PC-9 (cell line): ENCODE data around the gene PPY.
"Not testable (repeated sequence)": the region's sequence is repeated elsewhere in the genome, so short reads cannot be mapped to it uniquely, and the experiment has no call there.

Experiments
- EZH2 ChIP-seq: fragments of 200-600 bp; sonication (generic); IDR thresholded peaks from 2 replicates; pipeline ENCODE4 v1.8.0; 2017; ENCODE audit warnings: antibody characterized with exemption, low read depth
- TF ChIP-seq, protein P1 (sequence below): fragments of 200-600 bp; sonication (generic); conservative IDR thresholded peaks from 2 replicates; pipeline ENCODE4 v1.6.1; 2017; ENCODE audit warnings: mixed run types, antibody characterized with exemption, mild to moderate bottlenecking, moderate library complexity

DNA sequence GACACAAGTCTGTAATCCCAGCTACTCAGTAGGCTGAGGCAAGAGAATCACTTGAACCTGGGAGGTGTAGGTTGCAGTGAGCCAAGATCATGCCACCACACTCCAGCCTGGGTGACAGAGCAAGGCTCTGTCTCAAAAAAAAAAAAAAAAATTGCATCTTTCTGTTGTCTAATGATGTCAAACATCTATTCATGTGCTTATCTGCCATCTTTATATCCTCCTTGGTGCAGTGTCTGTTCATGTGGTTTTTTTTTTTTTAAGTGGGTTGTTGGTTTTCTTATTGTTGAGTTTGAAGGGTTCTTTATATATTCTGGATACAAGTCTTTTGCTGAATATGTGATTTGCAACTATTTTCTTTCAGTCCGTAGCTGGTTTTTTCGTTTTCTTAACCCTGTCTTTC is 29.2 kb upstream of the PPY start:
- TF ChIP-seq, protein P1, sequence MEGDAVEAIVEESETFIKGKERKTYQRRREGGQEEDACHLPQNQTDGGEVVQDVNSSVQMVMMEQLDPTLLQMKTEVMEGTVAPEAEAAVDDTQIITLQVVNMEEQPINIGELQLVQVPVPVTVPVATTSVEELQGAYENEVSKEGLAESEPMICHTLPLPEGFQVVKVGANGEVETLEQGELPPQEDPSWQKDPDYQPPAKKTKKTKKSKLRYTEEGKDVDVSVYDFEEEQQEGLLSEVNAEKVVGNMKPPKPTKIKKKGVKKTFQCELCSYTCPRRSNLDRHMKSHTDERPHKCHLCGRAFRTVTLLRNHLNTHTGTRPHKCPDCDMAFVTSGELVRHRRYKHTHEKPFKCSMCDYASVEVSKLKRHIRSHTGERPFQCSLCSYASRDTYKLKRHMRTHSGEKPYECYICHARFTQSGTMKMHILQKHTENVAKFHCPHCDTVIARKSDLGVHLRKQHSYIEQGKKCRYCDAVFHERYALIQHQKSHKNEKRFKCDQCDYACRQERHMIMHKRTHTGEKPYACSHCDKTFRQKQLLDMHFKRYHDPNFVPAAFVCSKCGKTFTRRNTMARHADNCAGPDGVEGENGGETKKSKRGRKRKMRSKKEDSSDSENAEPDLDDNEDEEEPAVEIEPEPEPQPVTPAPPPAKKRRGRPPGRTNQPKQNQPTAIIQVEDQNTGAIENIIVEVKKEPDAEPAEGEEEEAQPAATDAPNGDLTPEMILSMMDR = not testable (repeated sequence)
- TF ChIP-seq EZH2 = not testable (repeated sequence)
